Measurements from ENCODE around the gene ELSPBP1. TPM values are rescaled to one million over a fixed set of nuclear protein-coding genes. Genes with fewer than 3 reads are reported as not detected.

The ELSPBP1 gene
- polyA plus RNA-seq, 1 of the 3 experiments (the other 2 are of a cell fraction), result not detected

DNA sequence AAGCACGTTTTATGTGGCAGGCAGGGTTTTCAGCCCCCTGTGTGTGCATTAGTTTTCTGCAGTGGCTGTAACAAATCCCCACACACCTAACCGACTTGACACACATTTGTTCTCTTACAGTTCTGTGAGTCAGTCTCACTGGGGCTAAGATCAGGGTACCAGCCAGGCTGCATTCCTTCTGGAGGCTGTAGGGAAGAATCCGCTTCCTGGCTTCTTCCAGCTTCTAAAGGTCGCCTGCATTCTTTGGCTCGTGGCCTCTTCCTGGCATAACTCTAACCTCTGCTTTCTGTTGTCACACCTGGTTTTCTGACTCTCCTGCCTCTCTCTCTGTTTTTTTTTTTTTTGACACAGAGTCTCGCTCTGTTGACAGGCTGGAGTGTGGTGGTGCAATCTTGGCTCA, 6.4 kb downstream of the ELSPBP1 start:
- POLR2A ChIA-PET, result no interaction called here
- peaks cover 20% of the 10 kb centered on the region; the same call in 1 of the 2 replicates for H3K27me3 ChIP-seq (ENCODE audit: insufficient read depth)
- H4K20me1 ChIP-seq (ENCODE audit: insufficient read depth), result no peaks in the 10 kb centered on the region
- no peak overlapping the region for H3K27ac ChIP-seq (ENCODE audit: low read depth in 2 of 2, low read length in 1 of 2)
- no peak overlapping the region for H3K4me2 ChIP-seq
- 13% methylated on average over 6 of the region's 6 CpGs for WGBS (ENCODE audit: low lambda C conversion rate)
- no peak for DNase-seq
- no peak overlapping the region for H3K4me3 ChIP-seq (ENCODE audit: low read depth in 2 of 2, low read length in 1 of 2)
- no peaks in the 10 kb centered on the region for H3K79me2 ChIP-seq (ENCODE audit: insufficient read depth)
- no peaks in the 10 kb centered on the region for H3K36me3 ChIP-seq (replicated peaks in 1 of 2; ENCODE audit: control insufficient read depth in 1 of 2, insufficient read depth in 2 of 2, low read length in 1 of 2)
- no peaks in the 10 kb centered on the region for H3K9me2 ChIP-seq
- TF ChIP-seq GATA2 (CRISPR knock-in tag; IDR thresholded peaks at IDR 0.05), result no peak
- no peak for TF ChIP-seq TEAD4 (IDR thresholded peaks at IDR 0.05; ENCODE audit: borderline replicate concordance, insufficient read depth)
- TF ChIP-seq, protein P1, sequence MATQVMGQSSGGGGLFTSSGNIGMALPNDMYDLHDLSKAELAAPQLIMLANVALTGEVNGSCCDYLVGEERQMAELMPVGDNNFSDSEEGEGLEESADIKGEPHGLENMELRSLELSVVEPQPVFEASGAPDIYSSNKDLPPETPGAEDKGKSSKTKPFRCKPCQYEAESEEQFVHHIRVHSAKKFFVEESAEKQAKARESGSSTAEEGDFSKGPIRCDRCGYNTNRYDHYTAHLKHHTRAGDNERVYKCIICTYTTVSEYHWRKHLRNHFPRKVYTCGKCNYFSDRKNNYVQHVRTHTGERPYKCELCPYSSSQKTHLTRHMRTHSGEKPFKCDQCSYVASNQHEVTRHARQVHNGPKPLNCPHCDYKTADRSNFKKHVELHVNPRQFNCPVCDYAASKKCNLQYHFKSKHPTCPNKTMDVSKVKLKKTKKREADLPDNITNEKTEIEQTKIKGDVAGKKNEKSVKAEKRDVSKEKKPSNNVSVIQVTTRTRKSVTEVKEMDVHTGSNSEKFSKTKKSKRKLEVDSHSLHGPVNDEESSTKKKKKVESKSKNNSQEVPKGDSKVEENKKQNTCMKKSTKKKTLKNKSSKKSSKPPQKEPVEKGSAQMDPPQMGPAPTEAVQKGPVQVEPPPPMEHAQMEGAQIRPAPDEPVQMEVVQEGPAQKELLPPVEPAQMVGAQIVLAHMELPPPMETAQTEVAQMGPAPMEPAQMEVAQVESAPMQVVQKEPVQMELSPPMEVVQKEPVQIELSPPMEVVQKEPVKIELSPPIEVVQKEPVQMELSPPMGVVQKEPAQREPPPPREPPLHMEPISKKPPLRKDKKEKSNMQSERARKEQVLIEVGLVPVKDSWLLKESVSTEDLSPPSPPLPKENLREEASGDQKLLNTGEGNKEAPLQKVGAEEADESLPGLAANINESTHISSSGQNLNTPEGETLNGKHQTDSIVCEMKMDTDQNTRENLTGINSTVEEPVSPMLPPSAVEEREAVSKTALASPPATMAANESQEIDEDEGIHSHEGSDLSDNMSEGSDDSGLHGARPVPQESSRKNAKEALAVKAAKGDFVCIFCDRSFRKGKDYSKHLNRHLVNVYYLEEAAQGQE (IDR thresholded peaks at IDR 0.05; ENCODE audit: low read depth, low read length), result no peak
- TF ChIP-seq, protein P2, sequence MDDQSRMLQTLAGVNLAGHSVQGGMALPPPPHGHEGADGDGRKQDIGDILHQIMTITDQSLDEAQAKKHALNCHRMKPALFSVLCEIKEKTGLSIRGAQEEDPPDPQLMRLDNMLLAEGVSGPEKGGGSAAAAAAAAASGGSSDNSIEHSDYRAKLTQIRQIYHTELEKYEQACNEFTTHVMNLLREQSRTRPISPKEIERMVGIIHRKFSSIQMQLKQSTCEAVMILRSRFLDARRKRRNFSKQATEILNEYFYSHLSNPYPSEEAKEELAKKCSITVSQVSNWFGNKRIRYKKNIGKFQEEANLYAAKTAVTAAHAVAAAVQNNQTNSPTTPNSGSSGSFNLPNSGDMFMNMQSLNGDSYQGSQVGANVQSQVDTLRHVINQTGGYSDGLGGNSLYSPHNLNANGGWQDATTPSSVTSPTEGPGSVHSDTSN (IDR thresholded peaks at IDR 0.05), result no peak
- no peak for TF ChIP-seq EP300 (IDR thresholded peaks at IDR 0.05; ENCODE audit: borderline replicate concordance in 1 of 2, low read depth in 1 of 2, low read length in 1 of 2)
- TF ChIP-seq FOSL2 (IDR thresholded peaks at IDR 0.05; ENCODE audit: borderline replicate concordance, low read depth), result no peak
- TF ChIP-seq ELF1 (IDR thresholded peaks at IDR 0.05), result no peak
- TF ChIP-seq TAF1 (IDR thresholded peaks at IDR 0.05; ENCODE audit: borderline replicate concordance, low read depth, low read length), result no peak
- no peak for TF ChIP-seq FOXJ3 (CRISPR knock-in tag; IDR thresholded peaks at IDR 0.05)
- TF ChIP-seq, protein P3, sequence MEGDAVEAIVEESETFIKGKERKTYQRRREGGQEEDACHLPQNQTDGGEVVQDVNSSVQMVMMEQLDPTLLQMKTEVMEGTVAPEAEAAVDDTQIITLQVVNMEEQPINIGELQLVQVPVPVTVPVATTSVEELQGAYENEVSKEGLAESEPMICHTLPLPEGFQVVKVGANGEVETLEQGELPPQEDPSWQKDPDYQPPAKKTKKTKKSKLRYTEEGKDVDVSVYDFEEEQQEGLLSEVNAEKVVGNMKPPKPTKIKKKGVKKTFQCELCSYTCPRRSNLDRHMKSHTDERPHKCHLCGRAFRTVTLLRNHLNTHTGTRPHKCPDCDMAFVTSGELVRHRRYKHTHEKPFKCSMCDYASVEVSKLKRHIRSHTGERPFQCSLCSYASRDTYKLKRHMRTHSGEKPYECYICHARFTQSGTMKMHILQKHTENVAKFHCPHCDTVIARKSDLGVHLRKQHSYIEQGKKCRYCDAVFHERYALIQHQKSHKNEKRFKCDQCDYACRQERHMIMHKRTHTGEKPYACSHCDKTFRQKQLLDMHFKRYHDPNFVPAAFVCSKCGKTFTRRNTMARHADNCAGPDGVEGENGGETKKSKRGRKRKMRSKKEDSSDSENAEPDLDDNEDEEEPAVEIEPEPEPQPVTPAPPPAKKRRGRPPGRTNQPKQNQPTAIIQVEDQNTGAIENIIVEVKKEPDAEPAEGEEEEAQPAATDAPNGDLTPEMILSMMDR (IDR thresholded peaks at IDR 0.05), result no peak
- TF ChIP-seq GABPA (IDR thresholded peaks at IDR 0.05; ENCODE audit: low read depth), result no peak
- no peak for TF ChIP-seq SIN3A (IDR thresholded peaks at IDR 0.05; ENCODE audit: borderline replicate concordance, low read depth, low read length)
- no peak for TF ChIP-seq FOXM1 (IDR thresholded peaks at IDR 0.05; ENCODE audit: low read depth)
- H3K9me3 ChIP-seq, result no peaks in the 10 kb centered on the region
- H3K4me1 ChIP-seq (ENCODE audit: control insufficient read depth in 1 of 2, insufficient read depth in 2 of 2, low read depth in 1 of 2, low read length in 1 of 2), result no peaks in the 10 kb centered on the region
- no peaks in the 10 kb centered on the region for H3F3A ChIP-seq (replicated peaks; ENCODE audit: insufficient read depth)
- H3K9ac ChIP-seq, result no peak overlapping the region
- CTCF ChIA-PET, result no interaction called here
- H2AFZ ChIP-seq (ENCODE audit: low read depth), result no peak overlapping the region
